H1 (cell line): ENCODE measurements around the gene SCAI. TPM values are rescaled to one million over a fixed set of nuclear protein-coding genes. Genes with fewer than 3 reads are reported as not detected.

Experiments
- CTCF ChIA-PET: fragments of 300-600 bp; sonication (Branson Sonifier 250); formaldehyde crosslinking; loops from one replicate; lab custom pipeline; 2021; ENCODE audit not compliant: partially characterized antibody; lab: Charles Lee
- POLR2A ChIA-PET: fragments of 300-600 bp; sonication (Branson Sonifier 250); formaldehyde crosslinking; loops from one replicate; lab custom pipeline; 2021; ENCODE audit warnings: inconsistent platforms; ENCODE audit not compliant: partially characterized antibody; lab: Charles Lee
- DNase-seq, 2 experiments: peaks; one replicate each; pipeline versions ENCODE4 v3.0.0 to v3.0.0-alpha.2; 2010 to 2022; ENCODE audit warnings: low spot score in 2 of 2, low read depth in 1 of 2, mixed read lengths in 1 of 2
- FAIRE-seq: peaks from 2 replicates; lab custom pipeline; 2011; peaks lifted over from hg19 to GRCh38; lab: Jason Lieb, UNC
- H2AFZ ChIP-seq: 2 replicates; pipeline ENCODE4 v1.8.1; 2012; ENCODE audit warnings: low read length, inconsistent platforms
- H2AK5ac ChIP-seq: 2 replicates; pipeline ENCODE4 v1.6.1; 2013; ENCODE audit warnings: low read depth, low read length
- H2BK120ac ChIP-seq: replicated peaks from 2 replicates; pipeline ENCODE3; 2013; ENCODE audit warnings: low read depth, low read length, inconsistent platforms
- H2BK12ac ChIP-seq: 2 replicates; pipeline ENCODE4 v1.6.1; 2013; ENCODE audit warnings: low read depth, low read length
- H2BK15ac ChIP-seq: 2 replicates; pipeline ENCODE4 v1.6.1; 2013; ENCODE audit warnings: low read length
- H2BK20ac ChIP-seq: 2 replicates; pipeline ENCODE4 v1.6.1; 2013; ENCODE audit warnings: low read length
- H2BK5ac ChIP-seq: 2 replicates; pipeline ENCODE4 v1.6.1; 2013; ENCODE audit warnings: low read depth, low read length
- H3K14ac ChIP-seq: 2 replicates; pipeline ENCODE4 v1.6.1; 2013; ENCODE audit warnings: inconsistent platforms; ENCODE audit not compliant: insufficient read length
- H3K18ac ChIP-seq: 2 replicates; pipeline ENCODE4 v1.6.1; 2013; ENCODE audit warnings: low read length; ENCODE audit errors: extremely low read depth
- H3K23ac ChIP-seq: 2 replicates; pipeline ENCODE4 v1.6.1; 2013; ENCODE audit warnings: inconsistent platforms; ENCODE audit not compliant: insufficient read length
- H3K23me2 ChIP-seq: 2 replicates; pipeline ENCODE4 v1.6.1; 2013; ENCODE audit warnings: low read depth, low read length
- H3K27ac ChIP-seq: 2 replicates; pipeline ENCODE4 v1.6.1; 2011; ENCODE audit warnings: low read depth, low read length, inconsistent platforms
- H3K27me3 ChIP-seq, 4 experiments: replicated peaks in 1 of 4; 1 replicate in 1 of 4; 2 replicates in 3 of 4; pipeline versions ENCODE4 v1.6.1 to v1.8.1; 2011 to 2013; ENCODE audit warnings: low read length in 3 of 4, mild to moderate bottlenecking in 3 of 4, inconsistent platforms in 2 of 4, mixed read lengths in 2 of 4, moderate library complexity in 1 of 4; ENCODE audit not compliant: control insufficient read depth in 3 of 4, insufficient read depth in 3 of 4; ENCODE audit errors: extremely low read depth in 1 of 4
- H3K36me3 ChIP-seq, 4 experiments: 2 replicates each; pipeline versions ENCODE4 v1.6.1 to v1.8.1; 2011 to 2013; ENCODE audit warnings: mild to moderate bottlenecking in 4 of 4, low read length in 3 of 4, moderate library complexity in 2 of 4, control low read depth in 1 of 4, inconsistent platforms in 1 of 4; ENCODE audit not compliant: insufficient read depth in 4 of 4, control insufficient read depth in 2 of 4
- H3K4ac ChIP-seq: replicated peaks from 2 replicates; pipeline ENCODE3; 2013; ENCODE audit warnings: low read length, low read depth, mixed read lengths, inconsistent platforms; ENCODE audit not compliant: insufficient read length
- H3K4me1 ChIP-seq, 4 experiments: replicated peaks in 1 of 4; 1 replicate in 1 of 4; 2 replicates in 3 of 4; pipeline versions ENCODE4 v1.6.1 to v1.8.1; 2011 to 2013; ENCODE audit warnings: low read length in 3 of 4, inconsistent platforms in 2 of 4, mixed read lengths in 1 of 4; ENCODE audit not compliant: insufficient read depth in 4 of 4, control insufficient read depth in 3 of 4
- H3K4me2 ChIP-seq, 2 experiments: 2 replicates each; pipeline versions ENCODE4 v1.6.1 to v1.8.1; 2011 to 2013; ENCODE audit warnings: low read depth in 2 of 2, low read length in 2 of 2, control low read depth in 1 of 2, inconsistent platforms in 1 of 2, mild to moderate bottlenecking in 1 of 2; ENCODE audit not compliant: insufficient read depth in 1 of 2
- H3K4me3 ChIP-seq, 4 experiments: fragments of 200-600, 300-600 bp in 1 of 4; sonication (generic), shearing (Covaris generic), sonication (Bioruptor Twin) in 1 of 4; 2 replicates each; pipeline versions ENCODE4 v1.5.1 to v1.8.1; 2011 to 2016; ENCODE audit warnings: low read length in 4 of 4, low read depth in 3 of 4, control low read depth in 2 of 4, inconsistent platforms in 2 of 4, mild to moderate bottlenecking in 2 of 4, mixed read lengths in 1 of 4, moderate library complexity in 1 of 4; ENCODE audit not compliant: insufficient read depth in 2 of 4; ENCODE audit errors: extremely low read depth in 1 of 4
- H3K56ac ChIP-seq: replicated peaks from 2 replicates; pipeline ENCODE3; 2013; ENCODE audit warnings: low read depth, mild to moderate bottlenecking, mixed read lengths, low read length, inconsistent platforms; ENCODE audit not compliant: insufficient read length
- H3K79me1 ChIP-seq: 2 replicates; pipeline ENCODE4 v1.6.1; 2013; ENCODE audit warnings: low read depth, low read length, control low read depth
- H3K79me2 ChIP-seq, 2 experiments: 2 replicates each; pipeline versions ENCODE4 v1.6.1 to v1.8.1; 2012 to 2013; ENCODE audit warnings: low read length in 2 of 2, mild to moderate bottlenecking in 2 of 2, inconsistent platforms in 1 of 2; ENCODE audit not compliant: insufficient read depth in 2 of 2, control insufficient read depth in 1 of 2
- H3K9ac ChIP-seq, 4 experiments: replicated peaks in 1 of 4; 1 replicate in 1 of 4; 2 replicates in 3 of 4; pipeline versions ENCODE4 v1.6.1 to v1.8.1; 2011 to 2013; ENCODE audit warnings: low read depth in 3 of 4, low read length in 3 of 4, control low read depth in 2 of 4, mild to moderate bottlenecking in 2 of 4, moderate library complexity in 2 of 4, inconsistent platforms in 1 of 4; ENCODE audit errors: extremely low read depth in 1 of 4
- H3K9me3 ChIP-seq, 2 experiments: 2 replicates each; pipeline versions ENCODE4 v1.6.1 to v1.8.1; 2012 to 2013; ENCODE audit warnings: mild to moderate bottlenecking in 2 of 2, moderate library complexity in 2 of 2, control low read depth in 1 of 2, inconsistent platforms in 1 of 2, low read depth in 1 of 2, low read length in 1 of 2, mixed read lengths in 1 of 2; ENCODE audit not compliant: insufficient read depth in 2 of 2
- H4K20me1 ChIP-seq, 2 experiments: replicated peaks in 1 of 2; 2 replicates each; pipeline versions ENCODE3 to v1.8.1; 2011 to 2013; ENCODE audit warnings: inconsistent platforms in 2 of 2, low read length in 2 of 2, mild to moderate bottlenecking in 1 of 2; ENCODE audit not compliant: insufficient read depth in 2 of 2, control insufficient read depth in 1 of 2
- H4K5ac ChIP-seq: 2 replicates; pipeline ENCODE4 v1.6.1; 2013; ENCODE audit warnings: low read length, low read depth, mixed read lengths, inconsistent platforms; ENCODE audit not compliant: insufficient read length
- H4K8ac ChIP-seq: 2 replicates; pipeline ENCODE4 v1.8.0; 2013; ENCODE audit warnings: mild to moderate bottlenecking, moderate library complexity, low read length, inconsistent platforms; ENCODE audit not compliant: insufficient read depth; ENCODE audit errors: extremely low read depth
- H4K91ac ChIP-seq: replicated peaks from 2 replicates; pipeline ENCODE3; 2013; ENCODE audit warnings: low read length, mixed read lengths, inconsistent platforms; ENCODE audit not compliant: insufficient read length
- ATF3 ChIP-seq: IDR thresholded peaks from 2 replicates; pipeline ENCODE4 v1.6.1; 2011; ENCODE audit warnings: low read depth, mild to moderate bottlenecking, low read length; ENCODE audit not compliant: insufficient read depth
- BCL11A ChIP-seq, 2 experiments: IDR thresholded peaks; one replicate each; pipeline ENCODE4 v1.6.1; 2011; ENCODE audit warnings: low read depth in 2 of 2, low read length in 2 of 2, mild to moderate bottlenecking in 2 of 2
- EGR1 ChIP-seq: IDR thresholded peaks from 2 replicates; pipeline ENCODE4 v1.6.1; 2011; ENCODE audit warnings: low read depth, low read length, borderline replicate concordance
- RXRA ChIP-seq: IDR thresholded peaks from 2 replicates; pipeline ENCODE4 v1.6.1; 2011; ENCODE audit warnings: low read depth, mild to moderate bottlenecking, low read length, moderate library complexity; ENCODE audit not compliant: insufficient read depth
- SRF ChIP-seq: IDR thresholded peaks from 2 replicates; pipeline ENCODE4 v1.6.1; 2011; ENCODE audit warnings: mild to moderate bottlenecking, low read depth, low read length, moderate library complexity
- TAF7 ChIP-seq: optimal IDR thresholded peaks from 2 replicates; pipeline ENCODE3; 2011; ENCODE audit warnings: low read depth, mild to moderate bottlenecking, inconsistent platforms, low read length, moderate library complexity, borderline replicate concordance
- TBP ChIP-seq: IDR thresholded peaks from 2 replicates; pipeline ENCODE4 v1.6.1; 2011; ENCODE audit warnings: low read depth, low read length, improper control_type of control experiment
- WGBS, 2 experiments: shearing (Covaris generic) in 1 of 2; methylation state at CpG; one replicate each; pipeline versions ENCODE4 v1.1.6 to v1.1.7; 2013 to 2015; ENCODE audit warnings: low lambda C conversion rate in 2 of 2, mixed read lengths in 2 of 2, inconsistent platforms in 1 of 2, low coverage in 1 of 2, missing lambda C conversion rate in 1 of 2; ENCODE audit not compliant: insufficient replicate concordance in 2 of 2, insufficient coverage in 1 of 2, insufficient read length in 1 of 2; ENCODE audit errors: extremely low coverage in 1 of 2, missing lambda C conversion rate in 1 of 2; 5-methylcytosine and 5-hydroxymethylcytosine counted together
- polyA plus RNA-seq, 7 experiments: library from polyadenylated mRNA; depleted of rRNA in 3 of 7; stranded (reverse) in 5 of 7; unstranded in 2 of 7; fragments of >200 nt in 5 of 7; fragments of 200-250 nt in 2 of 7; gene quantifications; 1 replicate in 5 of 7; 2 replicates in 1 of 7; 4 replicates in 1 of 7; pipeline versions ENCODE4 v1.2.1 to v1.2.3, GENCODE V29; 2011 to 2013; ENCODE audit warnings: missing spikeins in 2 of 7, mixed read lengths in 2 of 7
- total RNA-seq: library from RNA; stranded (reverse); fragmentation: NEBNext Ultra II Directional; extraction: Animal tissue kit (Norgen Biotek cat#: 25700); gene quantifications from 2 replicates; pipeline ENCODE4 v1.2.1, GENCODE V29; 2021

The SCAI gene
- total and polyA plus RNA-seq, 2 of the 8 experiments (the other 6 are each of a cell fraction or from before 2014, with no cell fraction given) = 6.4 to 19.8 TPM

- ChIA-PET CTCF (no interaction called here), POLR2A (no interaction called here)
- H3K27me3 ChIP-seq = no peaks in the 10 kb centered on the region; a peak in 1 of 7 replicates
- no peak within 1 kb of the TSS for H2BK20ac ChIP-seq
- H3K27ac ChIP-seq = peak within 1 kb of the TSS; percentile 69; the same call in 1 of the 2 replicates
- peak within 1 kb of the TSS; percentile 63 to 76 (median 66) for H3K9ac ChIP-seq
- H2AFZ ChIP-seq = peak within 1 kb of the TSS; percentile 63; the same call in 1 of the 2 replicates
- peak within 1 kb of the TSS; percentile 76 to 89 (median 80) for H3K4me3 ChIP-seq
- H4K5ac ChIP-seq = peak within 1 kb of the TSS; percentile 35
- peak within 1 kb of the TSS; percentile 81 for H4K8ac ChIP-seq
- DNase-seq = peak; percentile 84 to 97
- no peaks in the 10 kb centered on the region for H3K9me3 ChIP-seq
- no peak within 1 kb of the TSS for H3K56ac ChIP-seq
- H4K20me1 ChIP-seq = no peaks in the 10 kb centered on the region
- WGBS, 2 experiments = 1% methylated on average over 60 of the region's 70 CpGs; no CpG with 5 or more reads in 1 of the 2 experiments
- H3K79me2 ChIP-seq = no peaks in the 10 kb centered on the region
- peak within 1 kb of the TSS; percentile 55 for H3K18ac ChIP-seq
- H3K4ac ChIP-seq = no peak within 1 kb of the TSS
- H3K23me2 ChIP-seq = 0 out of 2 replicates have a peak, but pooled peaks cover 4% of the 10 kb centered on the region
- no peak within 1 kb of the TSS for H4K91ac ChIP-seq
- no peak within 1 kb of the TSS for H2BK15ac ChIP-seq
- peak within 1 kb of the TSS; percentile 3; the same call in 1 of the 2 replicates for H2BK5ac ChIP-seq
- H2BK120ac ChIP-seq = no peak within 1 kb of the TSS
- H3K4me2 ChIP-seq = peak within 1 kb of the TSS; percentile 77 to 93
- 0 out of 8 replicates have a peak, but pooled peaks cover 0 to under 1% (median 0%) of the 10 kb centered on the region in 4 experiments for H3K36me3 ChIP-seq
- H3K79me1 ChIP-seq = no peaks in the 10 kb centered on the region
- peak within 1 kb of the TSS; percentile 40; the same call in 1 of the 2 replicates for H2BK12ac ChIP-seq
- no peak for FAIRE-seq
- H2AK5ac ChIP-seq = no peak within 1 kb of the TSS
- H3K23ac ChIP-seq = no peak within 1 kb of the TSS
- peaks cover 0 to 2% (median 0%) of the 10 kb centered on the region in 4 experiments; a peak in 2 of 7 replicates for H3K4me1 ChIP-seq
- H3K14ac ChIP-seq = no peak within 1 kb of the TSS
- no peak for TF ChIP-seq RXRA
- no peak for TF ChIP-seq EGR1
- TF ChIP-seq SRF = peak; percentile 80
- TF ChIP-seq ATF3 = peak; percentile 84
- no peak for TF ChIP-seq BCL11A (IDR thresholded peaks at IDR 0.05; ENCODE audit: low read depth in 2 of 2, low read length in 2 of 2)
- TF ChIP-seq TAF7 = no peak
- TF ChIP-seq TBP = peak; percentile 57; the same call in 1 of the 2 replicates
These were observed 202.2 kb downstream of the SCAI start, which contains the start of gene GOLGA1 for GRCh38 chr9:124940894-124941678. Gene GOLGA1, minus strand, starts transcription at chr9:124941083. Its CDS starts 2,372 bp downstream, at chr9:124938711.
